Lower leg skin (tissue), 4 donors: ENCODE data around the gene CPT1A. TPM values are rescaled to one million over a fixed set of nuclear protein-coding genes. Genes with fewer than 3 reads are reported as not detected.
A peak's percentile ranks its signal among the peaks of the same experiment; 100 is the strongest.
"Not testable (repeated sequence)": the region's sequence is repeated elsewhere in the genome, so short reads cannot be mapped to it uniquely, and the experiment has no call there.

Source experiments
- DNase-seq, 2 donors: peaks; one replicate each; pipeline ENCODE4 v3.0.0-alpha.2; 2019; ENCODE audit warnings: low spot score in 2 of 2
- H3K4me3 ChIP-seq: fragments of 200-600 bp; sonication (generic); 2 replicates; pipeline ENCODE4 v1.5.1; 2017; ENCODE audit warnings: mild to moderate bottlenecking, low read depth; ENCODE audit not compliant: poor library complexity, severe bottlenecking
- CTCF ChIP-seq, 3 donors: fragments of 450-650 bp; IDR thresholded peaks; one replicate each; pipeline ENCODE4 v1.5.1; 2016; ENCODE audit warnings: antibody characterized with exemption in 3 of 3, mild to moderate bottlenecking in 3 of 3, moderate library complexity in 2 of 3
- POLR2A ChIP-seq, 2 donors: fragments of 450-650 bp; IDR thresholded peaks; one replicate each; pipeline ENCODE4 v1.6.1; 2016 to 2017; ENCODE audit warnings: antibody characterized with exemption in 2 of 2, mild to moderate bottlenecking in 1 of 2, moderate library complexity in 1 of 2
- whole genome bisulfite sequencing, 2 donors: methylation state at CpG; one replicate each; pipeline ENCODE4 v1.1.5; 2018; 5-methylcytosine and 5-hydroxymethylcytosine counted together
- intact Hi-C: fragments of 100-400 bp; cut with DNase I; formaldehyde crosslinking; loops from one replicate; pipeline ENCODE4 v1.15.0; 2023; ENCODE audit warnings: low total_unique reads
- total RNA-seq, 4 donors: library from RNA; depleted of rRNA; stranded (reverse); fragments of >200 nt; gene quantifications; one replicate each; pipeline ENCODE4 v1.1.0, GENCODE V29; 2016

Gene CPT1A
- total RNA-seq, result 10 to 100 TPM; 23.4 to 95.8 (median 46.0) TPM

- no peak for TF ChIP-seq POLR2A (IDR thresholded peaks at IDR 0.05)
- no peak for TF ChIP-seq CTCF (IDR thresholded peaks at IDR 0.05)
- peak; percentile 62 to 95 for DNase-seq
- intact Hi-C loops, result no loop called here
- 9 to 10% methylated on average over 24 to 54 of the region's 82 CpGs for WGBS, 2 donors
- H3K4me3 ChIP-seq, result peak within 1 kb of the TSS; percentile 63
These were observed at the start of gene CPT1A for GRCh38 chr11:68841718-68842426. CPT1A (minus strand) TSS chr11:68841916; CDS start chr11:68815474, 26,442 bp downstream.

GRCh38 chr11:68890490-68891231, 48.9 kb upstream of the CPT1A start:
- no peak overlapping the region for H3K4me3 ChIP-seq
- TF ChIP-seq CTCF (IDR thresholded peaks at IDR 0.05), result no peak
- no peak for TF ChIP-seq POLR2A (IDR thresholded peaks at IDR 0.05)
- WGBS, 2 donors, result 33 to 35% methylated on average over 16 to 17 of the region's 17 CpGs
- intact Hi-C loops, result no loop called here
- DNase-seq, result peak; percentile 84 to 97

GRCh38 chr11:68889948-68890446, 48.3 kb upstream of the CPT1A start:
- intact Hi-C loops, result no loop called here
- WGBS, 2 donors, result 37 to 43% methylated on average over 18 of the region's 18 CpGs
- DNase-seq, result peak in 1 of 2 donors; percentile 91
- no peak overlapping the region for H3K4me3 ChIP-seq
- no peak for TF ChIP-seq POLR2A (IDR thresholded peaks at IDR 0.05)
- no peak for TF ChIP-seq CTCF (IDR thresholded peaks at IDR 0.05)

GRCh38 chr11:68884827-68885226, 43.1 kb upstream of the CPT1A start:
- intact Hi-C loops, result not testable (repeated sequence)

GRCh38 chr11:68882391-68882790, 40.7 kb upstream of the CPT1A start:
- WGBS, 2 donors, result 89 to 99% methylated on average over 13 of the region's 13 CpGs
- intact Hi-C loops, result no loop called here
- no peak for DNase-seq
- no peak overlapping the region for H3K4me3 ChIP-seq
- no peak for TF ChIP-seq POLR2A (IDR thresholded peaks at IDR 0.05)
- no peak for TF ChIP-seq CTCF (IDR thresholded peaks at IDR 0.05)

More at GRCh38 chr11:68884827-68885226, 43.1 kb upstream of the CPT1A start:
- 94 to 95% methylated on average over 15 of the region's 15 CpGs for WGBS, 2 donors
- H3K4me3 ChIP-seq, DNase-seq: not testable (repeated sequence)

- no peak for DNase-seq
- H3K4me3 ChIP-seq, result no peak overlapping the region
- TF ChIP-seq CTCF (IDR thresholded peaks at IDR 0.05), result no peak
- TF ChIP-seq POLR2A (IDR thresholded peaks at IDR 0.05), result no peak
- WGBS, 2 donors, result 93 to 100% methylated on average over 2 of the region's 2 CpGs
- intact Hi-C loops, result no loop called here
These were observed 39.6 kb upstream of the CPT1A start for GRCh38 chr11:68881320-68881719.
